NCI-H128 (cell line): ENCODE results near the gene POU4F1.
"Not testable (repeated sequence)": the region's sequence is repeated elsewhere in the genome, so short reads cannot be mapped to it uniquely, and the experiment has no call there.

Experiments used
- DNase-seq: peaks from one replicate; lab custom pipeline; 2025; ENCODE audit not compliant: unreplicated experiment; lab: John Stamatoyannopoulos, UW

POU4F1 gene

GRCh38 chr13:78603240-78603957 lies at the start of gene POU4F1:
POU4F1 (minus strand) TSS chr13:78603552; CDS start chr13:78603326, 226 bp downstream.
- DNase-seq = peak; percentile 73

- no peak for DNase-seq
Observed at GRCh38 chr13:78652651-78653050, 49.3 kb upstream of the POU4F1 start.

- no peak for DNase-seq
Observed at GRCh38 chr13:78650717-78651083, 47.3 kb upstream of the POU4F1 start.

- DNase-seq = no peak
Observed at GRCh38 chr13:78649997-78650716, 46.8 kb upstream of the POU4F1 start.

GRCh38 chr13:78647109-78647678 lies 43.8 kb upstream of the POU4F1 start:
- not testable (repeated sequence) for DNase-seq

GRCh38 chr13:78638216-78638615 lies 34.9 kb upstream of the POU4F1 start:
- DNase-seq = no peak

- no peak for DNase-seq
Observed at GRCh38 chr13:78636495-78636894, 33.1 kb upstream of the POU4F1 start.

GRCh38 chr13:78632996-78633395 lies 29.6 kb upstream of the POU4F1 start:
- DNase-seq = no peak

GRCh38 chr13:78631077-78631476 lies 27.7 kb upstream of the POU4F1 start:
- no peak for DNase-seq

GRCh38 chr13:78630511-78630910 lies 27.2 kb upstream of the POU4F1 start:
- DNase-seq = no peak

- DNase-seq = no peak
Observed at GRCh38 chr13:78625384-78625783, 22.0 kb upstream of the POU4F1 start.

GRCh38 chr13:78623132-78623531 lies 19.8 kb upstream of the POU4F1 start:
- DNase-seq = no peak

GRCh38 chr13:78620936-78621470 lies 17.7 kb upstream of the POU4F1 start:
- DNase-seq = no peak

GRCh38 chr13:78618411-78618810 lies 15.1 kb upstream of the POU4F1 start:
- no peak for DNase-seq

- DNase-seq = no peak
Observed at GRCh38 chr13:78611040-78611439, 7.7 kb upstream of the POU4F1 start.

- DNase-seq = no peak
Observed at GRCh38 chr13:78610381-78610883, 7.1 kb upstream of the POU4F1 start.

GRCh38 chr13:78609464-78610205 lies 6.3 kb upstream of the POU4F1 start:
- DNase-seq = no peak

- no peak for DNase-seq
Observed at GRCh38 chr13:78608688-78609463, 5.5 kb upstream of the POU4F1 start.

GRCh38 chr13:78608252-78608687 lies 4.9 kb upstream of the POU4F1 start:
- DNase-seq = no peak
